Activated CD8-positive, alpha-beta memory T cell treated with anti-CD3 and anti-CD28 coated beads for 1 hour (primary cell): ENCODE results near the gene MYG1.
A peak's percentile ranks its signal among the peaks of the same experiment; 100 is the strongest.

Source experiments
- DNase-seq, 2 donors: peaks; one replicate each; pipeline ENCODE4 v3.0.0-alpha.2; 2020; ENCODE audit warnings: low read depth in 1 of 2; ENCODE audit errors: extremely low read depth in 1 of 2

Gene MYG1

GRCh38 chr12:53352331-53353256 lies 53.1 kb downstream of the MYG1 start:
- DNase-seq = peak; percentile 65 to 66

- DNase-seq = no peak
Observed at GRCh38 chr12:53353257-53353655, 53.8 kb downstream of the MYG1 start.

DNA sequence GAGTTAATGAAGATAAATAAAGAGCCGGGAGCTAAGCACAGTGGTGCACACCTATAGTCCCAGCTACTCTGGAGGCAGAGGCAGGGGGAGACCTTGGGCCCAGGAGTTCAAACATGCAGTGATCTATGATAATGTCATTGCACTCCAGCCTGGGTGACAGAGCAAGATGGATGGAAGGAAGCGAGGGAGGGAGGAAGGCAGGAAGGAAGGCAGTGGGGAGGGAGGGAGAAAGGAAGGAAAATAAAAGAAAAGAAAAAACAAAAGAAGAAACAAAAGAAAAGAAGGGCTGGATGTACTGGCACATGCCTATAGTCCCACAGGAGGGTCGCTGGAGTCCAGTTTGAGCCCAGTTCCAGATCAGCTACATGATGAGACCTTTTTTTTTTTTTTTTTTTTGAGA lies 55.6 kb downstream of the MYG1 start:
- no peak for DNase-seq
